H1 (cell line): Measurements from ENCODE around the gene NAGLU.

ENCODE experiments used
- BCL11A ChIP-seq, 2 experiments: IDR thresholded peaks; one replicate each; pipeline ENCODE4 v1.6.1; 2011; ENCODE audit warnings: low read depth in 2 of 2, low read length in 2 of 2, mild to moderate bottlenecking in 2 of 2
- EP300 ChIP-seq, 2 experiments: IDR thresholded peaks; 1 replicate in 1 of 2; 2 replicates in 1 of 2; pipeline ENCODE4 v1.6.1; 2011 to 2012; ENCODE audit warnings: low read depth in 2 of 2, low read length in 2 of 2, mild to moderate bottlenecking in 2 of 2, borderline replicate concordance in 1 of 2, inconsistent platforms in 1 of 2, moderate library complexity in 1 of 2
- EZH2 ChIP-seq: fragments of 200-600 bp; sonication (generic); IDR thresholded peaks from 2 replicates; pipeline ENCODE4 v1.7.1; 2012; ENCODE audit warnings: low read depth, mild to moderate bottlenecking, moderate library complexity, low read length, inconsistent platforms; ENCODE audit not compliant: severe bottlenecking
- JUND ChIP-seq: IDR thresholded peaks from 2 replicates; pipeline ENCODE4 v1.6.1; 2011; ENCODE audit warnings: mild to moderate bottlenecking, improper control_type of control experiment, low read length
- POLR2A ChIP-seq, 2 experiments: IDR thresholded peaks; 1 replicate in 1 of 2; 2 replicates in 1 of 2; pipeline ENCODE4 v1.6.1; 2011; ENCODE audit warnings: low read depth in 2 of 2, low read length in 2 of 2, mild to moderate bottlenecking in 2 of 2; ENCODE audit errors: control extremely low read depth in 1 of 2
- TF ChIP-seq, protein P1 (sequence below), 3 experiments: IDR thresholded peaks; 1 replicate in 2 of 3; 2 replicates in 1 of 3; pipeline versions ENCODE4 v1.5.1 to v1.6.1; 2011; ENCODE audit warnings: low read length in 3 of 3, mild to moderate bottlenecking in 3 of 3, inconsistent platforms in 2 of 3, low read depth in 1 of 3, moderate library complexity in 1 of 3; ENCODE audit not compliant: insufficient read depth in 1 of 3; ENCODE audit errors: control extremely low read depth in 1 of 3
- TF ChIP-seq, protein P2 (sequence below): IDR thresholded peaks from 2 replicates; pipeline ENCODE4 v1.6.1; 2011; ENCODE audit warnings: low read depth, mild to moderate bottlenecking, low read length; ENCODE audit not compliant: insufficient read depth

DNA sequence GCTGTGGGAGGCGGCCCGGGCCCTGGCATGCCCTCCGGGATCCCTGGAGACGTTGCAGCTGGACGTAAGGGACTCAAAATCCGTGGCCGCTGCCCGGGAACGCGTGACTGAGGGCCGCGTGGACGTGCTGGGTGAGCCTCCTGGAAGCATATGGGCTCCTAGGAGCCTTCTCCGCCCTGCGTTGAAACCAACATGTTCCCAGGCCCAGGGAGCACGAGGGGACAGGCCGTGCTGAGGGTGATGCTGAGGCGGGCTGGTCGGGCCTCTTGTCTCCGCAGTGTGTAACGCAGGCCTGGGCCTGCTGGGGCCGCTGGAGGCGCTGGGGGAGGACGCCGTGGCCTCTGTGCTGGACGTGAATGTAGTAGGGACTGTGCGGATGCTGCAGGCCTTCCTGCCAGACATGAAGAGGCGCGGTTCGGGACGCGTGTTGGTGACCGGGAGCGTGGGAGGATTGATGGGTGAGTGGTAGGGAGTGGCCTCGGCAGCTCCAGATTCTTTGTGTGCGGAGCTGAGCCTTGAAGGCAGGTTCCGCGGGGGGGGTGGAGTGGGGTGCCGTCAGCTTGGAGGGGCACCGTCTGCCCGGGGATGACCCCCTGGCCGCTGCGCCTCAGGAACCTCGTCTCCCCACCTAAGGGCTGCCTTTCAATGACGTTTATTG is 17.2 kb downstream of the NAGLU start:
- TF ChIP-seq, protein P1, sequence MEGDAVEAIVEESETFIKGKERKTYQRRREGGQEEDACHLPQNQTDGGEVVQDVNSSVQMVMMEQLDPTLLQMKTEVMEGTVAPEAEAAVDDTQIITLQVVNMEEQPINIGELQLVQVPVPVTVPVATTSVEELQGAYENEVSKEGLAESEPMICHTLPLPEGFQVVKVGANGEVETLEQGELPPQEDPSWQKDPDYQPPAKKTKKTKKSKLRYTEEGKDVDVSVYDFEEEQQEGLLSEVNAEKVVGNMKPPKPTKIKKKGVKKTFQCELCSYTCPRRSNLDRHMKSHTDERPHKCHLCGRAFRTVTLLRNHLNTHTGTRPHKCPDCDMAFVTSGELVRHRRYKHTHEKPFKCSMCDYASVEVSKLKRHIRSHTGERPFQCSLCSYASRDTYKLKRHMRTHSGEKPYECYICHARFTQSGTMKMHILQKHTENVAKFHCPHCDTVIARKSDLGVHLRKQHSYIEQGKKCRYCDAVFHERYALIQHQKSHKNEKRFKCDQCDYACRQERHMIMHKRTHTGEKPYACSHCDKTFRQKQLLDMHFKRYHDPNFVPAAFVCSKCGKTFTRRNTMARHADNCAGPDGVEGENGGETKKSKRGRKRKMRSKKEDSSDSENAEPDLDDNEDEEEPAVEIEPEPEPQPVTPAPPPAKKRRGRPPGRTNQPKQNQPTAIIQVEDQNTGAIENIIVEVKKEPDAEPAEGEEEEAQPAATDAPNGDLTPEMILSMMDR (IDR thresholded peaks at IDR 0.05; ENCODE audit: control extremely low read depth in 1 of 3, insufficient read depth in 1 of 3, low read depth in 1 of 3, low read length in 3 of 3), result peak; percentile 16 to 25 (median 17); a peak in 3 of 4 replicates
- TF ChIP-seq JUND, result no peak
- TF ChIP-seq, protein P2, sequence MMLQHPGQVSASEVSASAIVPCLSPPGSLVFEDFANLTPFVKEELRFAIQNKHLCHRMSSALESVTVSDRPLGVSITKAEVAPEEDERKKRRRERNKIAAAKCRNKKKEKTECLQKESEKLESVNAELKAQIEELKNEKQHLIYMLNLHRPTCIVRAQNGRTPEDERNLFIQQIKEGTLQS, result no peak
- TF ChIP-seq EP300 (IDR thresholded peaks at IDR 0.05; ENCODE audit: borderline replicate concordance in 1 of 2, low read depth in 2 of 2, low read length in 2 of 2), result no peak
- no peak for TF ChIP-seq EZH2
- no peak for TF ChIP-seq POLR2A (IDR thresholded peaks at IDR 0.05; ENCODE audit: control extremely low read depth in 1 of 2, low read depth in 2 of 2, low read length in 2 of 2)
- no peak for TF ChIP-seq BCL11A (IDR thresholded peaks at IDR 0.05; ENCODE audit: low read depth in 2 of 2, low read length in 2 of 2)
